Gastroesophageal sphincter (tissue), 4 donors: ENCODE data around the gene IGFBP6. TPM values are rescaled to one million over a fixed set of nuclear protein-coding genes. Genes with fewer than 3 reads are reported as not detected.

ENCODE experiments used
- ATAC-seq: fragments of 150-250 bp; one replicate; pipeline ENCODE4 v1.9.1; 2016; ENCODE audit warnings: mild to moderate bottlenecking, moderate library complexity
- H3K27ac ChIP-seq, 4 donors: fragments of 200-600 bp; sonication (generic) in 3 of 4; 1 replicate in 3 of 4; 2 replicates in 1 of 4; pipeline ENCODE4 v1.5.1; 2016 to 2019
- H3K27me3 ChIP-seq: fragments of 200-600 bp; sonication (generic); one replicate; pipeline ENCODE4 v1.5.1; 2019
- H3K36me3 ChIP-seq, 2 donors: fragments of 200-600 bp; sonication (generic); one replicate each; pipeline ENCODE4 v1.5.1; 2019; ENCODE audit warnings: control low read depth in 1 of 2
- H3K4me1 ChIP-seq, 3 donors: fragments of 200-600 bp; sonication (generic); 1 replicate in 2 of 3; 2 replicates in 1 of 3; pipeline ENCODE4 v1.5.1; 2016 to 2019; ENCODE audit warnings: control low read depth in 2 of 3
- H3K4me3 ChIP-seq, 2 donors: fragments of 200-600 bp; sonication (generic); one replicate each; pipeline ENCODE4 v1.5.1; 2019; ENCODE audit warnings: mild to moderate bottlenecking in 1 of 2, moderate library complexity in 1 of 2
- H3K9me3 ChIP-seq, 3 donors: fragments of 200-600 bp; sonication (generic); one replicate each; pipeline ENCODE4 v1.5.1; 2017 to 2019; ENCODE audit warnings: control low read depth in 2 of 3
- CTCF ChIP-seq, 4 experiments: fragments of 200-600 bp in 2 of 4; fragments of 450-650 bp in 2 of 4; sonication (generic) in 1 of 4; IDR thresholded peaks; one replicate each; pipeline ENCODE4 v1.5.1; 2017 to 2019; ENCODE audit warnings: antibody characterized with exemption in 4 of 4, mild to moderate bottlenecking in 2 of 4, moderate library complexity in 2 of 4
- EP300 ChIP-seq: sonication (generic); formaldehyde crosslinking; IDR thresholded peaks from one replicate; pipeline ENCODE4 v1.6.1; 2017; ENCODE audit warnings: antibody characterized with exemption, mild to moderate bottlenecking
- POLR2A ChIP-seq, 2 donors: fragments of 450-650 bp; IDR thresholded peaks; one replicate each; pipeline ENCODE4 v1.6.1; 2017; ENCODE audit warnings: antibody characterized with exemption in 2 of 2, mild to moderate bottlenecking in 2 of 2, moderate library complexity in 1 of 2
- POLR2AphosphoS5 ChIP-seq: sonication (generic); formaldehyde crosslinking; IDR thresholded peaks from one replicate; pipeline ENCODE4 v1.6.1; 2017; ENCODE audit warnings: antibody characterized with exemption
- WGBS, 2 donors: methylation state at CpG; one replicate each; pipeline ENCODE4 v1.1.5; 2018; ENCODE audit warnings: low coverage in 1 of 2; 5-methylcytosine and 5-hydroxymethylcytosine counted together
- total RNA-seq, 4 donors: library from RNA; depleted of rRNA; stranded (reverse); fragments of >200 nt; gene quantifications; one replicate each; pipeline ENCODE4 v1.1.0, GENCODE V29; 2016

Gene IGFBP6
- total RNA-seq, 4 donors from 2014 or later = 632 to 1,838 (median 914) TPM

GRCh38 chr12:53127169-53127568 is 29.7 kb downstream of the IGFBP6 start:
- Histone ChIP-seq H3K4me1 (no peaks in the 10 kb centered on the region), H3K36me3 (no peaks in the 10 kb centered on the region), H3K27me3 (no peaks in the 10 kb centered on the region), H3K4me3 (no peak overlapping the region), H3K9me3 (no peaks in the 10 kb centered on the region), H3K27ac (no peak overlapping the region)
- ATAC-seq = no peak
- 63 to 81% methylated on average over 1 of the region's 1 CpG for WGBS, 2 donors
- TF ChIP-seq POLR2AphosphoS5 (no peak), EP300 (no peak), POLR2A (IDR thresholded peaks at IDR 0.05) (no peak), CTCF (IDR thresholded peaks at IDR 0.05) (no peak)

- WGBS, 2 donors = 76 to 79% methylated on average over 6 of the region's 10 CpGs
- no peak overlapping the region for H3K4me3 ChIP-seq
- no peaks in the 10 kb centered on the region for H3K4me1 ChIP-seq
- no peaks in the 10 kb centered on the region for H3K9me3 ChIP-seq
- TF ChIP-seq POLR2AphosphoS5 = no peak
- no peak for TF ChIP-seq POLR2A (IDR thresholded peaks at IDR 0.05)
- no peak for TF ChIP-seq CTCF (IDR thresholded peaks at IDR 0.05)
- H3K27ac ChIP-seq = no peak overlapping the region
- no peaks in the 10 kb centered on the region for H3K36me3 ChIP-seq
- ATAC-seq = peak; percentile 13
- H3K27me3 ChIP-seq = no peaks in the 10 kb centered on the region
Observed at GRCh38 chr12:53128780-53129569, 31.5 kb downstream of the IGFBP6 start.

DNA sequence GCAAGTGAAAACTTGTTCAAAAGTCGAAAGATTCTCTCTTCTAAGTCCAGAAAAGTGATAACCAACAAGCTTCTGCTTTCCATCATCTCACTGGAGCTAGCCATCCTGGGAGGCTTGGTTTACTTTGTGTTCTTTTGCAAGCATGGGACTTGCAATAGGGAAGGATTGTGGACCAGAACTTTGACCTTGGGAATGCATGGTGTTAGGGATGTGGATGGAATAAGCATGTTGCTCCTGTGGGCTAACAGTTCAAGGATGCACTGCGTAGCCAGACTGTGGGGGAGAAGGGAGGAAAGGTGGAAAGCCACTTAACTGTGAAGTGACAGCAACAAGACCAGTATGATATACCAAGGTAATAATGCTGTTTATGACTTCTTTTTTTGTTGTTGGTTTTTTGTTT is 34.4 kb downstream of the IGFBP6 start:
- Histone ChIP-seq H3K9me3 (peaks cover 0 to 5% (median 0%) of the 10 kb centered on the region in 3 donors), H3K4me1 (no peaks in the 10 kb centered on the region), H3K4me3 (no peak overlapping the region), H3K27ac (no peak overlapping the region), H3K27me3 (no peaks in the 10 kb centered on the region), H3K36me3 (no peaks in the 10 kb centered on the region)
- no peak for TF ChIP-seq POLR2AphosphoS5
- no peak for TF ChIP-seq CTCF (IDR thresholded peaks at IDR 0.05)
- no peak for TF ChIP-seq EP300
- TF ChIP-seq POLR2A (IDR thresholded peaks at IDR 0.05) = no peak
- no peak for ATAC-seq
- 86 to 100% methylated on average over 1 of the region's 2 CpGs for WGBS, 2 donors

DNA sequence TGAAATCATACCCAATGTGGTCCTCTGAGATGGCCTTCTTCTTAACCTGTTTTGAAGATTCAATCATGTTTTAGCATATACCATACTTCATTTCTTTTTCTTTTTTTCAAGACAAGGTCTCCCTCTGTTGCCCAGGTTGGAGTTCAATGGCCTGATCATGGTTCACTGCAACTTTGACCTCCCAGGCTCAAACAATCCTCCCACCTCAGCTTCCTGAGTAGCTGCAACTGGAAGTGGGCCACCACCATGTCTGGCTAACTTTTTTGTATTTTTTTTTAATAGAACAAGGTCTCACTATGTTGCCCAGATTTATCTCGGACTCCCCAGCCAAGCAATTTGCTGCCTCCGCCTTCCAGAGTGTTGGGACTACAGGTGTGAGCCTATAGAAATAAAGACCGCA is 36.3 kb downstream of the IGFBP6 start:
- H3K27me3 ChIP-seq = no peaks in the 10 kb centered on the region
- no peaks in the 10 kb centered on the region for H3K4me1 ChIP-seq
- no peaks in the 10 kb centered on the region for H3K36me3 ChIP-seq
- 82 to 90% methylated on average over 3 of the region's 3 CpGs for WGBS, 2 donors
- ATAC-seq = no peak
- H3K9me3 ChIP-seq = peaks cover 0 to 8% (median 0%) of the 10 kb centered on the region in 3 donors
- no peak overlapping the region for H3K27ac ChIP-seq
- no peak overlapping the region for H3K4me3 ChIP-seq
- TF ChIP-seq POLR2A (IDR thresholded peaks at IDR 0.05) = no peak
- no peak for TF ChIP-seq EP300
- no peak for TF ChIP-seq CTCF (IDR thresholded peaks at IDR 0.05)

DNA sequence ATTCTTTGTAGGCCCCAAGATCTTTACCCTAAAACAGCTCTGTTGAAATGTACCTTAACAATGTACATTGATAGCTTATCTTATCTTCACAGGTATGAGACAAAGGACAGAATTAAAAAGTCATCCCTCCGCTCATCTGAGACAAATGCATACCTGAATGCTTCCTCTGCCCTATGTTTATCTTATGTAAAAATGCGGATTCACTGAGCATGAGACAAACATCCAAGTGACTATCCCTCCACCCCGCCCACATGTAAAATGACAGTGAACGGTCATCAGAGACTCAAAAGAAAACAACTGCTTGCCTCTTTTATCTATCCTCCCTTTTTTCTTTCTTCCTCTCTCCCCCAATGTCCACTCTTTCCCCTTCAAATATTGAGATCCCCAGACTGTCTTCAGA is 45.9 kb downstream of the IGFBP6 start:
- ATAC-seq = no peak
- TF ChIP-seq POLR2A (IDR thresholded peaks at IDR 0.05) (no peak), EP300 (no peak), CTCF (IDR thresholded peaks at IDR 0.05) (no peak), POLR2AphosphoS5 (no peak)
- Histone ChIP-seq H3K27ac (no peak overlapping the region), H3K36me3 (no peaks in the 10 kb centered on the region), H3K4me3 (no peak overlapping the region), H3K4me1 (no peaks in the 10 kb centered on the region), H3K9me3 (no peaks in the 10 kb centered on the region), H3K27me3 (no peaks in the 10 kb centered on the region)
- 82 to 86% methylated on average over 4 of the region's 4 CpGs for WGBS, 2 donors
